Naive thymus-derived CD8-positive, alpha-beta T cell (primary cell): Measurements from ENCODE around the gene HORMAD2. TPM values are rescaled to one million over a fixed set of nuclear protein-coding genes. Genes with fewer than 3 reads are reported as not detected.

Source experiments
- ATAC-seq, 2 donors: fragments of 150-1000 bp; cut with Tn5 transposase in 1 of 2; sonication (Bioruptor Pico), chemical (Tn5 transposase) in 1 of 2; 1 replicate in 1 of 2; 2 replicates in 1 of 2; pipeline ENCODE4 v1.10.0; 2021; ENCODE audit warnings: mild to moderate bottlenecking in 2 of 2, moderate library complexity in 2 of 2
- POLR2A ChIA-PET: fragments of 350-600 bp; sonication (Branson Sonifier 250); formaldehyde crosslinking; loops from one replicate; lab custom pipeline; 2021; ENCODE audit warnings: antibody characterized with exemption; lab: Charles Lee
- DNase-seq, 10 donors: peaks; one replicate each; pipeline versions ENCODE4 v3.0.0 to v3.0.0-alpha.2; 2020 to 2022
- H3K27ac Mint-ChIP-seq, 10 donors: one replicate each; pipeline ENCODE4 v1.8.0; 2020 to 2022; ENCODE audit warnings: mild to moderate bottlenecking in 10 of 10, mixed read lengths in 10 of 10, moderate library complexity in 4 of 10, inconsistent platforms in 1 of 10
- H3K27me3 Mint-ChIP-seq, 5 donors: one replicate each; pipeline ENCODE4 v1.8.0; 2021 to 2022; ENCODE audit warnings: mixed read lengths in 5 of 5
- H3K36me3 Mint-ChIP-seq, 3 donors: one replicate each; pipeline ENCODE4 v1.8.0; 2020 to 2022; ENCODE audit warnings: mixed read lengths in 3 of 3, mild to moderate bottlenecking in 2 of 3, inconsistent platforms in 1 of 3
- H3K4me1 Mint-ChIP-seq, 4 donors: one replicate each; pipeline ENCODE4 v1.8.0; 2021 to 2022; ENCODE audit warnings: mixed read lengths in 4 of 4
- H3K4me3 Mint-ChIP-seq, 10 donors: one replicate each; pipeline ENCODE4 v1.8.0; 2020 to 2022; ENCODE audit warnings: mild to moderate bottlenecking in 10 of 10, mixed read lengths in 10 of 10, moderate library complexity in 6 of 10, inconsistent platforms in 1 of 10
- H3K9me3 Mint-ChIP-seq, 9 donors: one replicate each; pipeline ENCODE4 v1.8.0; 2020 to 2022; ENCODE audit warnings: mixed read lengths in 9 of 9, mild to moderate bottlenecking in 3 of 9, inconsistent platforms in 1 of 9, moderate library complexity in 1 of 9
- polyA plus RNA-seq, 3 donors: library from polyadenylated mRNA; unstranded; fragments of 300-500 nt; fragmentation: Illumina TruSeq; gene quantifications; one replicate each; pipeline ENCODE4 v1.2.3, GENCODE V29; 2021
- total RNA-seq, 8 experiments: library from RNA in 2 of 8; stranded (reverse) in 2 of 8; gene quantifications; one replicate each; pipeline ENCODE4 v1.2.3 and lab custom pipeline; 2021 to 2026

The HORMAD2 gene, protein sequence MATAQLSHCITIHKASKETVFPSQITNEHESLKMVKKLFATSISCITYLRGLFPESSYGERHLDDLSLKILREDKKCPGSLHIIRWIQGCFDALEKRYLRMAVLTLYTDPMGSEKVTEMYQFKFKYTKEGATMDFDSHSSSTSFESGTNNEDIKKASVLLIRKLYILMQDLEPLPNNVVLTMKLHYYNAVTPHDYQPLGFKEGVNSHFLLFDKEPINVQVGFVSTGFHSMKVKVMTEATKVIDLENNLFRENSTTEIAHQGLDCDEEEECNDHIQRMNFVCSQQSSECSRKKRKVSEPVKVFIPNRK
- total RNA-seq (not detected), polyA plus RNA-seq (not detected), total RNA-seq (lab: John Stamatoyannopoulos, UW) (0 to 1.5 (median 0) reads per million in 6 experiments)

DNA sequence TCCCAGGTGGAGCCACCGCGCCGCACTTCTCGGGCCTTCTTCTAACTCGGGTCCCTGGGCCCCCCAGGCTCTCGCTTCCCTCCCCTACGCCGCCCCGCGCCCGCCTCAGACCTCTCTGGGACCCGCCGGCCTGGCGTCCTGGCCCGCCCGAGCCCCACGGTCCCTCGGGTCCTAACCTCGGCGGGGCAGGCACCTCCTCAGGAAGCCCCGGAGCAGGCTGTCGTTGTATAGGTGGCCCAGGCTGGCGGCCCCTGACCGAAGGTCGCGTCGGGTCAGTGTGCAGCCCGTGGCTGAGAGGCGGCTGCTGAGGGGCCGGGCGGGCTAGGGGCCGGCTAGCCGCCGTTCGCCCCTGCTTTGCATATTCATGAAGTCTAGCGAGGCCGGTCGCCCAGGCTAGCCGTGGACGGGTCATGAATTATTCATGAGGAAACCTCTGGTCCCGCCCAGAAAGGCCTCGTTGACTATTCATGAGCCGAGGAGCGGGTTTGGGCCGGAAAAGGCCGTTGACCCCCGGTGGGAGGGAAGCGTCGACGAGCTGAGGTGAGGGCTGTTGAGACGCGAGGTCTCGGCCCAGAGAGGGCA lies at the start of gene HORMAD2:
HORMAD2 (plus strand) TSS at position 513 of the 582 bp plus-strand sequence. CDS start 13,489 bp downstream, outside the sequence.
- H3K36me3 Mint-ChIP-seq = peaks cover 0 to 6% (median 6%) of the 10 kb centered on the region in 3 donors
- H3K27me3 Mint-ChIP-seq = peaks cover 10 to 44% (median 17%) of the 10 kb centered on the region in 5 donors
- H3K4me1 Mint-ChIP-seq = peaks cover 3 to 9% (median 7%) of the 10 kb centered on the region in 4 donors
- ATAC-seq (no peak), DNase-seq (no peak)
- H3K27ac Mint-ChIP-seq = no peak within 1 kb of the TSS
- POLR2A ChIA-PET = no interaction called here
- peak within 1 kb of the TSS in 2 of 10 donors; percentile 4 for H3K4me3 Mint-ChIP-seq
- peaks cover 0 to 9% (median 5%) of the 10 kb centered on the region in 9 donors for H3K9me3 Mint-ChIP-seq

DNA sequence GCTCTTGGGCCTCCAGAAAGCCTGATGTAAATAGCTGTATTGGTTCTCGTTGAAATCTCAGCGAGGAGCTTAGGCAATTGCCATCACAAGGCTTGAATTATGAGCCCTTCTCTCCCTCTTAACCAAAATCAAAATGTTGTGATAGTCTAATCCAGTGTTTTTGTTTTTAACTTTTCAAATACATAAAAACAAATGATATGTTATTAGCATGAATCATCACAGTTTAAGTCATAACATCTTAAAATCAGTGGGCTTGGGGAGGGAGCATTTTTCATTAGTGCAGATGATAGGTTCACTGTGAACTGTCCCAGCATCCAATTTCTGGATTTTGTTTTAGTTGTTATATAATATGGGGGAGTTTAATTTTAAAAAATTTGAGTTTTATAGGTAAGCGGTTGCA lies 48.9 kb upstream of the HORMAD2 start:
- peaks cover 0 to 5% (median 0%) of the 10 kb centered on the region in 4 donors for H3K4me1 Mint-ChIP-seq
- peak overlapping the region in 1 of 10 donors; percentile 58 for H3K27ac Mint-ChIP-seq
- no peaks in the 10 kb centered on the region for H3K9me3 Mint-ChIP-seq
- H3K27me3 Mint-ChIP-seq = no peaks in the 10 kb centered on the region
- peaks cover 0 to 14% (median 0%) of the 10 kb centered on the region in 3 donors for H3K36me3 Mint-ChIP-seq
- POLR2A ChIA-PET = no interaction called here
- ATAC-seq (no peak), DNase-seq (no peak)
- no peak overlapping the region for H3K4me3 Mint-ChIP-seq

DNA sequence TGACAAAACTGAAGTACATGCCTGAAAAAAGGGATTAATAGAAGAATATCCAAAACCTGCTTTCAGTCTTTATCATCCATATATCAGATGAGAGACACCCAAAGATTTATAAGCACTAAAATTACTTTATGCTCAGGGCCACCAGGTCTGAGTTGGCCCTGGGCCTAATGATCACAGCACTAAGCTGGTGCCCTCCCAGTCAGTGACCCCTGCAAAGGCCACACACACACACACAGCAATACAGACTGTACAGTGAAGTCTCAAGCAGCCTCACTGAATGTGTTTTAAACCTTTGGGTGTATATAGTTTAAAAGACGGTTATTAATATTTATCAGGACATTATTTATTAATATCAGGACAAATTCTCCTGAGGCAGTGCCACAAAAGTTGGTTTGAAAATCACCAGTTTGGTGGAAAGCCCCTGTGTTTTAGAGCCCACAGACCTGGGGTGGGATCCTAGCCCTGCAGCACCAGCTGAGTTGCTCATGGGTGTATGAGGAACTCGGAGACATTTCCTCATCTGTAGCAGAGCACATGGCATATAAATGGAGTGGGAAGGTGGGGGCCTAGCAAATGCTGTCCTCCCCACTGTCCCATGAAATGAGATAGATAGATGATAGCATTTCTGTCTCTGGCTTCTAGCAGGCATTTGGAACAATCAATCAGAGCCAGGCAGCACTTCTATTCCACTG lies 48.4 kb upstream of the HORMAD2 start:
- Mint-ChIP-seq H3K27me3 (no peaks in the 10 kb centered on the region), H3K36me3 (peaks cover 0 to 9% (median 0%) of the 10 kb centered on the region in 3 donors), H3K4me1 (peaks cover 0 to 5% (median 0%) of the 10 kb centered on the region in 4 donors), H3K4me3 (no peak overlapping the region), H3K27ac (peak overlapping the region in 3 of 10 donors; percentile 43 to 58 (median 45)), H3K9me3 (no peaks in the 10 kb centered on the region)
- no peak for DNase-seq
- ATAC-seq = no peak
- POLR2A ChIA-PET = no interaction called here

DNA sequence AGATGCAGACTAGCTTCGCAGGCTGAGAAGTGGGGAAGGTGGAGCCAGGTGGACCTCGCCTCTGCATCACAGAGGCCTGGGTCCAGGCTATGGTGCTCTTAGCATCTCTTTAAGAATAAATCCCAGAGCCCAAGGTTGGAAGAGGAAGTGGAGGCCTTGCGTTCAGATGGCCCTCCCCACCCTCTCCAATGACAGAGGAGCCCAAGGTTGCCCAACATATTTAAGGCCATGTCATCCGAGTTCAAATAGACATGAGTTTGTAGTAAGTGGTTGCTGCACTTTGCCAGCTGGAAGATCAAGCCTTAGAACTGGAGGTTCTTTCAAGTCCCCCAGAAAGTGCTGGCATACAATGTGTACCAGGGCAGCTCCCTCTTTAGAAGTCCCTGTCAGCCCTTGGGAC lies 47.1 kb upstream of the HORMAD2 start:
- H3K4me3 Mint-ChIP-seq = no peak overlapping the region
- no peaks in the 10 kb centered on the region for H3K27me3 Mint-ChIP-seq
- H3K4me1 Mint-ChIP-seq = peaks cover 0 to 5% (median 0%) of the 10 kb centered on the region in 4 donors
- POLR2A ChIA-PET = no interaction called here
- ATAC-seq = no peak
- peak overlapping the region in 1 of 10 donors; percentile 28 for H3K27ac Mint-ChIP-seq
- DNase-seq = no peak
- H3K9me3 Mint-ChIP-seq = no peaks in the 10 kb centered on the region
- H3K36me3 Mint-ChIP-seq = peaks cover 0 to 3% (median 0%) of the 10 kb centered on the region in 3 donors

DNA sequence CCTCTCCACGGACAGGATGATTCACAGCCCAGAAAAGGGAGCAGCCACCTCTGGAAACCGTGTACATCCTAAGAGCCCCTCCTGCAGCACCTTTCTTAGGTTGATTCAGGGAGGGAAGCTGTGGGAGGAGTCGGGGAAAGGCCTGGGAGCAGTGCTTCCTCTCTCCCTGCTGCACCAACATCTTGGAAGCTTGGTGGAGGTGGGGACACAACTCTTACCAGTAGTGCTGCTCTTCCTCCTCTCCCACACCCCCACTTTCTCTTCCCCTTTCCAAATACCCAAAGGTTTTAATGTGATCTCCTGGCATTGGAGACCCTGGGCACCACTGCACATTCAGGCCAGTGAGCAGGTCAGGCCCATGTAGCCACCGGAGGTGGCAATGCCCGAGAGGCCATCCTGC lies 46.4 kb upstream of the HORMAD2 start:
- H3K36me3 Mint-ChIP-seq = no peaks in the 10 kb centered on the region
- H3K27me3 Mint-ChIP-seq = no peaks in the 10 kb centered on the region
- no peak for ATAC-seq
- peak overlapping the region in 1 of 10 donors; percentile 85 for H3K27ac Mint-ChIP-seq
- H3K9me3 Mint-ChIP-seq = no peaks in the 10 kb centered on the region
- H3K4me3 Mint-ChIP-seq = no peak overlapping the region
- no peak for DNase-seq
- POLR2A ChIA-PET = no interaction called here
- peaks cover 0 to 5% (median 0%) of the 10 kb centered on the region in 4 donors for H3K4me1 Mint-ChIP-seq

DNA sequence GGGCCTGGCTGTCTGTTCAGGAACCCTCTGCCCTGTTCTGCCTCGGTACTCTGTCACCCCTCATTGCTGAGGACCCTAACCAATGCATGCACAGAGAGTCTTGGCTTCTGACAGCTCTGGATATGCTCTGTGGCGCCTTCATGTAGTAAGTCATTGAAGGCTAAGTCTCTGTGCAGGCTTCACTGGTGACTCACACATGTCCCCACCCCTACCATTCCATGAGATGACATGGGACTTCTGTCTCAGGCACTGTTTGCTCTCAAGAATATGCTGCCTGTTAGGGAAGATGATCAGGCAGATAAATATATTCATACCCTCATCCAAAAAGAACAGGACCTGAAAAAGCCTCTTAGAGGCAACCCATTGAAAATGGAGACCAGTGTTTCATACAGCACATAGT lies 43.6 kb upstream of the HORMAD2 start:
- no peak overlapping the region for H3K4me3 Mint-ChIP-seq
- H3K27ac Mint-ChIP-seq = peak overlapping the region in 1 of 10 donors; percentile 89
- no peaks in the 10 kb centered on the region for H3K27me3 Mint-ChIP-seq
- no peaks in the 10 kb centered on the region for H3K36me3 Mint-ChIP-seq
- H3K9me3 Mint-ChIP-seq = no peaks in the 10 kb centered on the region
- POLR2A ChIA-PET = no interaction called here
- ATAC-seq = no peak
- DNase-seq = no peak
- peaks cover 0 to 5% (median 0%) of the 10 kb centered on the region in 4 donors for H3K4me1 Mint-ChIP-seq

DNA sequence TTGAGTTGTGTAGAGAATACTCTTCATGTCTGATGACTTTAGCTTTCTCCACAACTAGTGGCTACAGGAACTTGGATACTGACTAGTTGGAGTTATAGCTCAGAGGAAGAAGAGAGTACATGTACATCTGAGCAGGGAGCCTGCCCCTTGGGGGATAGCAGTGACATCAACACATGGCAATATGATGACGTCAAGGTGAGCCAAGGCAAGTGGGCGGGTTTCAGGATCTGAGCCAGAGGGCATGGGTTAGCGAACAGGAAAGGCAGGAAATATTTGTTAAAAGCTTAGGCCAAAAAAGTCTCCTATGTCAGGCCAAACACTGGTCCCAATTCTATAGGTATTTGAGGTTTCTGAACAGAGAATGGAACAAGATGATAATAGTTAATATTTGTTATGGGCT lies 42.0 kb upstream of the HORMAD2 start:
- Mint-ChIP-seq H3K36me3 (no peaks in the 10 kb centered on the region), H3K9me3 (no peaks in the 10 kb centered on the region), H3K27ac (no peak overlapping the region), H3K27me3 (peaks cover 0 to 5% (median 0%) of the 10 kb centered on the region in 5 donors), H3K4me1 (peaks cover 0 to 5% (median 0%) of the 10 kb centered on the region in 4 donors), H3K4me3 (no peak overlapping the region)
- no peak for DNase-seq
- POLR2A ChIA-PET = no interaction called here
- ATAC-seq = no peak

DNA sequence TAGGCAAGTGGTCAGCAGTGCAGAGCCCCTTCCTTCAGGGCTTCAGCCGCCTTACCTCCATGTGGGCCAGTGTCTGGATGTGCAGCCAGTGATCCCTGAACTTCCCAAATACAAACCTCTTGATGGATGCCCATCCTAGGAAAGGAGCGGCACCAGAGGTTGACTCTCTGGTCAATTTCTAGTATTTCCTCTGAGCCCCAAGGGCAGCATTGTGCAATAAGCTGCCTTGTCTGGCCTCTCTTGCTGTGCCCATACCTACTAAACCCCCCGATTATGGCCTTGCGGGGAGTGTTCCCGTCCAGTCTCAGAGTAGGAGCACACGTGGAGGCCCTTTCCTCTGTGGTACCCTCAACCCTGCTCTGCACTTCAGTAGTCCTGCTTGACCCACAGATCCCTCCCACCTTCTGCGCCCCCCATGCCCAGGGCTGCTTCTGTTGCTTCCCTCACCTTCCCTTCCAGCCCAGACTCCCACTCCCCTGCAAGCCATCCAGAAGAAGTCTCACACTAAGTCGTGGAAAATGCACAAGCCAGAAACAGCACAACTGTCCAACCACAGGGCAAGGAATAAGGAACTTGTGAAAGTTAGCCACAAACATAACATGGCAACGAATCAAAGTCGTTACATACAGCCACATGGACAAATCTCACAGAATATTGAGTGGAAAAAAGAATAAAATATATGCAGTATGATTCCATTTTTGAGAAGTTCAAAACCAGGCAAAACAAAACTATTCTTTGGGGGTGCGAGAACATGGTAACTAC lies 39.6 kb upstream of the HORMAD2 start:
- Mint-ChIP-seq H3K27ac (no peak overlapping the region), H3K27me3 (peaks cover 0 to 9% (median 4%) of the 10 kb centered on the region in 5 donors), H3K9me3 (no peaks in the 10 kb centered on the region), H3K4me3 (no peak overlapping the region), H3K4me1 (peaks cover 0 to 1% (median 0%) of the 10 kb centered on the region in 4 donors), H3K36me3 (no peaks in the 10 kb centered on the region)
- DNase-seq (no peak), ATAC-seq (no peak)
- POLR2A ChIA-PET = interaction anchor here (0.5 kb wide), 1 partner anchor 158 kb away, joined by 7 read pairs; the partner anchor contains the start of gene MTMR3

DNA sequence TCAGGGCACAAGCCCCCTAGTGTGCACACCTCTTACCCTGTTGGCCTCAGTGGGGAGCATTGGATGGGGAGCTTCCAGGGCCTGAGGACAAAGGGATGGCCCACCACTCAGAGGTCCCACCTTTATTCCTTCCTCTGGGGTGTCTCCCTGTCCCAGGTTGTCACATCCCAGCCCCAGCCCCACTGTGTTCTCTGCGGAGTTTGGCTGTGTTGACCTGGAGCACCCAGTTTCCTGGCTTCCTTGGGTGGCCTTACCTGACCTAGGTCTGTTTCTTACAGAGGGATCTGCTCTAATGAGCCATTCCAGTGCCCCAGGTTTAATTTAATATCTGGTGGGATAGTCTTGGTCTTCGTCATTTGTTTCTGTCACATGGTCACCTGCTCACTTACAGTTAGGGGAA lies 38.8 kb upstream of the HORMAD2 start:
- H3K4me1 Mint-ChIP-seq = peaks cover 0 to 2% (median 0%) of the 10 kb centered on the region in 4 donors
- POLR2A ChIA-PET = interaction anchor here (0.5 kb wide), 1 partner anchor 159 kb away, joined by 7 read pairs; the partner anchor contains the start of gene MTMR3
- no peaks in the 10 kb centered on the region for H3K36me3 Mint-ChIP-seq
- no peak for ATAC-seq
- no peaks in the 10 kb centered on the region for H3K9me3 Mint-ChIP-seq
- peaks cover 0 to 9% (median 4%) of the 10 kb centered on the region in 5 donors for H3K27me3 Mint-ChIP-seq
- no peak overlapping the region for H3K27ac Mint-ChIP-seq
- H3K4me3 Mint-ChIP-seq = no peak overlapping the region
- DNase-seq = no peak

DNA sequence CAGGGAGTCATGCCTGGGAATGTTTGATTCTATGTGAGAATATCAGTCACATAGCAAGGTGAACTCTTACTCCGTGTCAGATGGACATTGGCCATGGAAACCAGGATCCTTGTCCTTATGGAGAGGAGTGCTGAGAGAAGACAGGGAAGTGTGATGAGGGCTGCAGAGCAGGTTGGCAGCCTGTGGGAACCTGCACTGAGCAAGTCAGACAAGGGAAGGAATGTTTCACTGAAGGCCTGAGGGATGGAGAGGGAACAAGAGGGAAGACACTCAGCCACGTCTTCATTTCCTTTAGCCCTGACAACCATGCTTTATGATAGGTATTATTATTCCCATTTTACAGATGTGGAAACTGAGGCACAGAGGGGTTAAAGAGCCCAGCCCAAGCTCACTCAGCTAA lies 38.4 kb upstream of the HORMAD2 start:
- H3K36me3 Mint-ChIP-seq = no peaks in the 10 kb centered on the region
- H3K4me1 Mint-ChIP-seq = peaks cover 0 to 3% (median under 1%) of the 10 kb centered on the region in 4 donors
- H3K27me3 Mint-ChIP-seq = peaks cover 0 to 9% (median 4%) of the 10 kb centered on the region in 5 donors
- ATAC-seq (no peak), DNase-seq (no peak)
- no peak overlapping the region for H3K27ac Mint-ChIP-seq
- POLR2A ChIA-PET = no interaction called here
- H3K9me3 Mint-ChIP-seq = no peaks in the 10 kb centered on the region
- H3K4me3 Mint-ChIP-seq = no peak overlapping the region

DNA sequence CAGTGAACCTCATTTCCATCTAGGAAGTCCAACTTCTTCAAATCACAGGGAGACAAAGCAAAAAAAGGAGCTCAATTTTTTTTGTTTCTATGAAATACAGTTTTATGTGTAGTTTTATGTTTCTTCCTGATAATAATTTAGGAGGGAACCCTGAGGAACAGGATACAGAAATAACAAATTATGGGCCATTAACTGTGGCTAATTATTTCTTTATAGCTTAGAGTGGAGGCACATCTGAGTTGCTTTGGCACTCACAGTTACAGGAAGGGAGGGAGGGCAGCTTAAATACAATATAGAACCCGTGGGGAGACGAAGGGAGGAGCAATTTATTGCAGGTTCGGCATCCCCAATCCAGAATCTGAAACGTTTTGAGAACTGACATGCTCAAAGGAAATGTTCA lies 37.1 kb upstream of the HORMAD2 start:
- no peak for DNase-seq
- Mint-ChIP-seq H3K4me1 (peaks cover 0 to 11% (median 5%) of the 10 kb centered on the region in 4 donors), H3K4me3 (no peak overlapping the region), H3K9me3 (no peaks in the 10 kb centered on the region), H3K36me3 (no peaks in the 10 kb centered on the region), H3K27me3 (peaks cover 0 to 9% (median 4%) of the 10 kb centered on the region in 5 donors), H3K27ac (no peak overlapping the region)
- POLR2A ChIA-PET = no interaction called here
- ATAC-seq = no peak

DNA sequence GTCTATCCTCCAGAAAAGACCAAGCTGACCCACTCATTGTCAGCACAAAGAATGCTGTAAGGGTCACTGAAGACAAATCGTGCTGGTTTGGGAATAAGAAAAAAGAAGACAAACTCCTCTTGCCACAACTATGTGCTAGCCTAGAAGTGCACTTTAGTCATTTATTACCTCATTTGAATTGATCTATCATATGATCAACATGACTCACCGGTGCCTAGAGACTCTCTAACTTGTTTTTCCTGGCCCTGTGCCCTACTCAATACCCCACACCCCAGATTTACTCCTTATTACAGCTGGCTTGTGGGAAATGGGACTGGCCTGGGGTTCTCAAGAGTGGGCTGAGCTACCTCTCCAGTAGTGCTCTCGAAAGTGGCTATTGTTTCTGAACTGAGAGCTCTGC lies 35.9 kb upstream of the HORMAD2 start:
- H3K36me3 Mint-ChIP-seq = no peaks in the 10 kb centered on the region
- no peak overlapping the region for H3K27ac Mint-ChIP-seq
- H3K4me1 Mint-ChIP-seq = peaks cover 0 to 11% (median 5%) of the 10 kb centered on the region in 4 donors
- DNase-seq = no peak
- no peak overlapping the region for H3K4me3 Mint-ChIP-seq
- H3K27me3 Mint-ChIP-seq = peaks cover 0 to 9% (median 4%) of the 10 kb centered on the region in 5 donors
- no peaks in the 10 kb centered on the region for H3K9me3 Mint-ChIP-seq
- ATAC-seq = no peak
- POLR2A ChIA-PET = no interaction called here
